ENCODE measurements around the gene IQGAP3. TPM values are rescaled to one million over a fixed set of nuclear protein-coding genes. Genes with fewer than 3 reads are reported as not detected.
A peak's percentile ranks its signal among the peaks of the same experiment; 100 is the strongest.

IQGAP3 gene
- total RNA-seq, 3 donors from 2014 or later = 3.4 to 15.5 (median 5.7) TPM

DNA sequence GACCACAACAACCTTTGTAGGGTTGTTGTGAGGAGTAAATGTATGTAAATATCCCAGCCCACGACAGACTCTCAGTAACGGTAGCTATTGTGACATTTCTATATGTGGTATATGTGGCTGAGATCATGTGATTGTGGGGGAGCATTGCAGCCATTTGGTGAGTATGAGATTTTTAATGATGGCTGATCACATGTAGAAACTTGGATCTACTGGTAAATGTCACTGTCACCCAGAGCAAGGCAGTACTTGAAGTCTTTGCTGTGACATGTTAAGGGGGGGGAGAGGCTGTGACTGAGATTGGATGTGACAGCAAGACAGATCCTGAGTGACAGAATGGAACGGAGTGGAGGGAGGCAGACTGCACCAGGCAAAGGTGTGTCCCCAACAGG lies 47.9 kb downstream of the IQGAP3 start:
- H3K36me3 ChIP-seq (ENCODE audit: low read depth) = no peaks in the 10 kb centered on the region
- no peaks in the 10 kb centered on the region for H3K4me1 ChIP-seq (ENCODE audit: low read depth)
- ATAC-seq = peak; percentile 39
- intact Hi-C loops (cut with DNase I, micrococcal nuclease) = no loop called here
- TF ChIP-seq, protein P1, sequence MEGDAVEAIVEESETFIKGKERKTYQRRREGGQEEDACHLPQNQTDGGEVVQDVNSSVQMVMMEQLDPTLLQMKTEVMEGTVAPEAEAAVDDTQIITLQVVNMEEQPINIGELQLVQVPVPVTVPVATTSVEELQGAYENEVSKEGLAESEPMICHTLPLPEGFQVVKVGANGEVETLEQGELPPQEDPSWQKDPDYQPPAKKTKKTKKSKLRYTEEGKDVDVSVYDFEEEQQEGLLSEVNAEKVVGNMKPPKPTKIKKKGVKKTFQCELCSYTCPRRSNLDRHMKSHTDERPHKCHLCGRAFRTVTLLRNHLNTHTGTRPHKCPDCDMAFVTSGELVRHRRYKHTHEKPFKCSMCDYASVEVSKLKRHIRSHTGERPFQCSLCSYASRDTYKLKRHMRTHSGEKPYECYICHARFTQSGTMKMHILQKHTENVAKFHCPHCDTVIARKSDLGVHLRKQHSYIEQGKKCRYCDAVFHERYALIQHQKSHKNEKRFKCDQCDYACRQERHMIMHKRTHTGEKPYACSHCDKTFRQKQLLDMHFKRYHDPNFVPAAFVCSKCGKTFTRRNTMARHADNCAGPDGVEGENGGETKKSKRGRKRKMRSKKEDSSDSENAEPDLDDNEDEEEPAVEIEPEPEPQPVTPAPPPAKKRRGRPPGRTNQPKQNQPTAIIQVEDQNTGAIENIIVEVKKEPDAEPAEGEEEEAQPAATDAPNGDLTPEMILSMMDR (IDR thresholded peaks at IDR 0.05) = no peak
- no peak for DNase-seq
- H3K9me3 ChIP-seq = no peaks in the 10 kb centered on the region
- no peak overlapping the region for H3K4me3 ChIP-seq

DNA sequence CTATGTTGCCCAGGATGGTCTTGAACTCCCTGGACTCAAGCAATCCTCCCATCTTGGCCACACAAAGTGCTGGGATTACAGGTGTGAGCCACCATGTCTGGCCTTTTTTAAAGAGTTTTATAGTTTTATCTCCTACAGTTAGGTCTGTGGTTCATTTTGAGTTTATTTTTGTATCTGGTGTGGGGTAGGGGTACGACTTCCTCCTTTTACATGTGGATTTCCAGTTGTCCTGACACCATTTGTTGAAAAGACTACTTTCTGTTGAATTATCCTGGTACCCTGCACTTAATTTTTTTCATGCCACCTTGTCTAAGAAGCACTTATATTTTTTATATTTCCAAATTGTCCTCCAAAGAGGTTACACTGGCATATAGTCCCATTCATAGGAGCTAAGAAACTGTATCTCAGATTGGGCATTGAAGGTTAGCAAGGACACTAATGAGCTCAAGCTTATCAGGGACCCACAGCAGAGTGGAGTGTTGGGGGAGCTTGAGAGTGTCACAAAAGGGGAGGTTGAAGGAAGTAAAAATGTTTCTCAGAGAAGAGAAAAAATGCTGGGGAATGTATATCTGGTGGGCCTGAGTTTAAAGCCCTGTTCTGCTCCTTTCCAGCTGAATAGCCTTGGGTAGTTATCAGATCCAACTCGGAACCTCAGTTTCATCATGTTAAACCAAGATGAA lies 48.4 kb downstream of the IQGAP3 start:
- no peak for DNase-seq
- ATAC-seq = no peak
- no peaks in the 10 kb centered on the region for H3K36me3 ChIP-seq (ENCODE audit: low read depth)
- TF ChIP-seq, protein P1 (IDR thresholded peaks at IDR 0.05) = no peak
- H3K4me1 ChIP-seq (ENCODE audit: low read depth) = no peaks in the 10 kb centered on the region
- no peak overlapping the region for H3K4me3 ChIP-seq
- H3K9me3 ChIP-seq = no peaks in the 10 kb centered on the region
- intact Hi-C loops (cut with DNase I, micrococcal nuclease) = no loop called here

DNA sequence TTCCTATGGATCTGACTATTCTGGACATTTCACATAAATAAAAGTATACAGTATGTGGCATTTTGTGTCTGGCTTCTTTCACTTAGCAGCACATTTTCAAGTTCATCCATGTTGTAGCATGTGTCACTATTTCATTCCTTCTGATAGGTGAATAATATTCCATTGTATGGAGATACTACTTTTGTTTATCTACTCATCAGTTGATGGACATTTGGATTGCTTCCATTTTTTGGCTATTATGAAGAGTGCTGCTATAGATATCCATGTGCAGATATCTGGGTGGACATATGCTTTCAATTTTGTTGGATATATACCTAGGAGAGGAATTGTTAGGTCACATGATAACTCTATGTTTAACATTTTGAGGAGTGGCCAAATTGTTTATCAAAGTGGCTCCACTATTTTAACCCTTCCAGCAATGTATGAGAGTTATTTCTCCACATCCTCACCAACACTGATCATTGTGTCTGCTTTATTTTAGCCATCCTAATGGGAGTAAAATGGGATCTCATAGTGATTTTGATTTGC lies 49.9 kb downstream of the IQGAP3 start:
- Histone ChIP-seq H3K4me3 (no peak overlapping the region), H3K9me3 (no peaks in the 10 kb centered on the region), H3K36me3 (ENCODE audit: low read depth) (no peaks in the 10 kb centered on the region), H3K4me1 (ENCODE audit: low read depth) (no peaks in the 10 kb centered on the region)
- TF ChIP-seq, protein P1 (IDR thresholded peaks at IDR 0.05) = no peak
- no peak for ATAC-seq
- DNase-seq = no peak
- intact Hi-C loops (cut with DNase I, micrococcal nuclease) = no loop called here

DNA sequence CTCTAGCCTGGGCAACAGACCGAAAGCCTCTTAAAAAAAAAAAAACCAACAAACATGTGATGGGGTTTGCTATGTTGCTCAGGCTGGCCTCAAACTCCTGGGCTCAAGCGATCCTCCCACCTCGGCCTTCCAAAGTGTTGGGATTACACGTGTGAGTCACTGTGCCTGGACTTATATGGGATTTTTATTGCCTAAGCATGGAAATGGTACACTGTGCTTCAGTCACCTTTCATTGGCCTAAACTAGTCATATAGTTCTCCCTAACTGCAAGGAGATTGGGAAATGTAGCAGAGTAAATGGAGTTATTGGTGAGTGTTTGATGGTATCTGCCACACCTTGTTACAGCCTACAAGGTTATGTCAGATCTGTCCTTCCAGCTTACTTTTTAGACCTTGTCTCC lies 54.6 kb downstream of the IQGAP3 start:
- Histone ChIP-seq H3K4me1 (ENCODE audit: low read depth) (no peaks in the 10 kb centered on the region), H3K36me3 (ENCODE audit: low read depth) (no peaks in the 10 kb centered on the region), H3K4me3 (no peak overlapping the region), H3K9me3 (no peaks in the 10 kb centered on the region)
- TF ChIP-seq, protein P1 (IDR thresholded peaks at IDR 0.05) = no peak
- peak; percentile 98 for ATAC-seq
- intact Hi-C loops (cut with DNase I, micrococcal nuclease) = no loop called here
- no peak for DNase-seq

DNA sequence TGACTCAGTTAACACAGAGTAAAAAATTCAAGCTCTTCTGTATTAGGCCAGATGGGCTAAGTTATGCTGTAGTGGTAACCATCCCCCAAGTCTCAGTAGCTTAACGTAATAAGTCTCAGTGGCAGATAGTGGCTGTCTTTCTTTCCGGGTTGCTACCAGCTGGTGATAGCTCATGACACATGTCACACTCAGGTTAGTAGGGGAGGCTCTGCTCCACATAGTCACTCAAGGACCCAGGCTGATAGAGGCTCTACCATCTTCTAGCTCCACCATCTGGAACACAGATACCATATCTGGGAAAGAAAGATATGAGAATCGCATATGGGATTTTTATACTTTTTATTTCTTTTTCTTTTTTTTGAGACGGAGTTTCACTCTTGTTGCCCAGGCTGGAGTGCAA lies 55.5 kb downstream of the IQGAP3 start:
- intact Hi-C loops (cut with DNase I, micrococcal nuclease) = no loop called here

More for the DNA sequence above, 55.5 kb downstream of the IQGAP3 start:
- no peak overlapping the region for H3K4me3 ChIP-seq
- DNase-seq (no peak), ATAC-seq (no peak)
- TF ChIP-seq, protein P1 (IDR thresholded peaks at IDR 0.05) = no peak
- H3K36me3 ChIP-seq (ENCODE audit: low read depth) = no peaks in the 10 kb centered on the region
- H3K9me3 ChIP-seq = no peaks in the 10 kb centered on the region
- H3K4me1 ChIP-seq (ENCODE audit: low read depth) = no peaks in the 10 kb centered on the region

Measured in mucosa of descending colon (tissue), 3 donors.